ENCODE measurements around the gene RHOBTB1. TPM values are rescaled to one million over a fixed set of nuclear protein-coding genes. Genes with fewer than 3 reads are reported as not detected.

Gene RHOBTB1
- total RNA-seq, 4 donors from 2014 or later, result 2.4 to 6.9 (median 4.2) TPM

- no peak overlapping the region for H3K4me3 ChIP-seq (ENCODE audit: low read depth, poor library complexity, severe bottlenecking)
- TF ChIP-seq POLR2A (IDR thresholded peaks at IDR 0.05), result no peak
- TF ChIP-seq CTCF (IDR thresholded peaks at IDR 0.05), result no peak
- 72 to 76% methylated on average over 6 of the region's 6 CpGs for WGBS, 2 donors
- DNase-seq (ENCODE audit: low spot score in 2 of 2), result no peak
- intact Hi-C loops (cut with DNase I; ENCODE audit: low total_unique reads), result no loop called here
These were observed 9.5 kb downstream of the RHOBTB1 start for GRCh38 chr10:60934215-60935175.

GRCh38 chr10:60932756-60933155 lies 11.2 kb downstream of the RHOBTB1 start:
- H3K4me3 ChIP-seq (ENCODE audit: low read depth, poor library complexity, severe bottlenecking), result no peak overlapping the region
- no peak for TF ChIP-seq POLR2A (IDR thresholded peaks at IDR 0.05)
- no peak for DNase-seq (ENCODE audit: low spot score in 2 of 2)
- intact Hi-C loops (cut with DNase I; ENCODE audit: low total_unique reads), result no loop called here
- 88 to 95% methylated on average over 4 of the region's 4 CpGs for WGBS, 2 donors

- WGBS, 2 donors, result 78% methylated on average over 3 of the region's 3 CpGs
- no peak for TF ChIP-seq POLR2A (IDR thresholded peaks at IDR 0.05)
- TF ChIP-seq CTCF (IDR thresholded peaks at IDR 0.05), result no peak
These were observed 13.7 kb downstream of the RHOBTB1 start for GRCh38 chr10:60930237-60930636.

DNA sequence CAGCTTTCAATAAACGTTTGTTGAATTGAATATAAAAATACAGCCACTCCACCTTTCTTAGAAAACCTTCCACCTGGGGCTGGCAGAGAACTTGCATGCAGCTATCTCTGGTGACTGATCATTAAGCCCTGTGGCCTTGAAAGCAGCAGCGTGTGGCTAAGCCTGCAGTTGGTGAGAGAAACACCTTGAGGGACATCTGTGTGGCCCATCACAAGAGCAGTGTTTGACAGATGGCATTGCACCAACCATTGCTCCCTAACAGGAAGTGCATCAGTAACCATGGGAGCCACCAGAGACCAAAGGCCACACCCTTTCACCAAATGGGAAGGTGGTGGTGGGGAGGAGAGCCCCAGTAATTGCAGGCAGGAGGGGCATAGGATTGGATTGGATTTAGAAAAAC lies 22.4 kb downstream of the RHOBTB1 start:
- intact Hi-C loops (cut with DNase I; ENCODE audit: low total_unique reads), result no loop called here
- DNase-seq (ENCODE audit: low spot score in 2 of 2), result no peak
- H3K4me3 ChIP-seq (ENCODE audit: low read depth, poor library complexity, severe bottlenecking), result no peak overlapping the region
- TF ChIP-seq POLR2A (IDR thresholded peaks at IDR 0.05), result no peak
- TF ChIP-seq CTCF (IDR thresholded peaks at IDR 0.05), result no peak
- 56 to 64% methylated on average over 2 of the region's 2 CpGs for WGBS, 2 donors

More at GRCh38 chr10:60930237-60930636, 13.7 kb downstream of the RHOBTB1 start:
- no peak for DNase-seq (ENCODE audit: low spot score in 2 of 2)
- no peak overlapping the region for H3K4me3 ChIP-seq (ENCODE audit: low read depth, poor library complexity, severe bottlenecking)
- intact Hi-C loops (cut with DNase I; ENCODE audit: low total_unique reads), result no loop called here

- WGBS, 2 donors, result 91 to 96% methylated on average over 4 of the region's 4 CpGs
- no peak overlapping the region for H3K4me3 ChIP-seq (ENCODE audit: low read depth, poor library complexity, severe bottlenecking)
- no peak for TF ChIP-seq CTCF (IDR thresholded peaks at IDR 0.05)
- no peak for TF ChIP-seq POLR2A (IDR thresholded peaks at IDR 0.05)
- intact Hi-C loops (cut with DNase I; ENCODE audit: low total_unique reads), result no loop called here
- no peak for DNase-seq (ENCODE audit: low spot score in 2 of 2)
These were observed 23.5 kb downstream of the RHOBTB1 start for GRCh38 chr10:60920479-60920878.

GRCh38 chr10:60919551-60919950 lies 24.4 kb downstream of the RHOBTB1 start:
- H3K4me3 ChIP-seq (ENCODE audit: low read depth, poor library complexity, severe bottlenecking), result no peak overlapping the region
- DNase-seq (ENCODE audit: low spot score in 2 of 2), result no peak
- TF ChIP-seq CTCF (IDR thresholded peaks at IDR 0.05), result no peak
- TF ChIP-seq POLR2A (IDR thresholded peaks at IDR 0.05), result no peak
- 90 to 96% methylated on average over 2 of the region's 2 CpGs for WGBS, 2 donors
- intact Hi-C loops (cut with DNase I; ENCODE audit: low total_unique reads), result no loop called here
